ENCODE data around the gene NOP14. TPM values are rescaled to one million over a fixed set of nuclear protein-coding genes. Genes with fewer than 3 reads are reported as not detected.

Gene NOP14
- polyA plus RNA-seq, 1 experiment = 7.1 TPM

GRCh38 chr4:2907706-2908293 lies 55.4 kb downstream of the NOP14 start:
- ChIA-PET POLR2A (no interaction called here), CTCF (no interaction called here)
- peaks cover 41% of the 10 kb centered on the region for H3K36me3 ChIP-seq (ENCODE audit: control insufficient read depth, insufficient read depth, low read length)

GRCh38 chr4:2907226-2907625 lies 56.0 kb downstream of the NOP14 start:
- POLR2A ChIA-PET = interaction anchor here (0.5 kb wide), 1 partner anchor 125 kb away, joined by 5 read pairs; no protein-coding TSS in a partner anchor
- TF ChIP-seq, protein P1, sequence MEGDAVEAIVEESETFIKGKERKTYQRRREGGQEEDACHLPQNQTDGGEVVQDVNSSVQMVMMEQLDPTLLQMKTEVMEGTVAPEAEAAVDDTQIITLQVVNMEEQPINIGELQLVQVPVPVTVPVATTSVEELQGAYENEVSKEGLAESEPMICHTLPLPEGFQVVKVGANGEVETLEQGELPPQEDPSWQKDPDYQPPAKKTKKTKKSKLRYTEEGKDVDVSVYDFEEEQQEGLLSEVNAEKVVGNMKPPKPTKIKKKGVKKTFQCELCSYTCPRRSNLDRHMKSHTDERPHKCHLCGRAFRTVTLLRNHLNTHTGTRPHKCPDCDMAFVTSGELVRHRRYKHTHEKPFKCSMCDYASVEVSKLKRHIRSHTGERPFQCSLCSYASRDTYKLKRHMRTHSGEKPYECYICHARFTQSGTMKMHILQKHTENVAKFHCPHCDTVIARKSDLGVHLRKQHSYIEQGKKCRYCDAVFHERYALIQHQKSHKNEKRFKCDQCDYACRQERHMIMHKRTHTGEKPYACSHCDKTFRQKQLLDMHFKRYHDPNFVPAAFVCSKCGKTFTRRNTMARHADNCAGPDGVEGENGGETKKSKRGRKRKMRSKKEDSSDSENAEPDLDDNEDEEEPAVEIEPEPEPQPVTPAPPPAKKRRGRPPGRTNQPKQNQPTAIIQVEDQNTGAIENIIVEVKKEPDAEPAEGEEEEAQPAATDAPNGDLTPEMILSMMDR (IDR thresholded peaks at IDR 0.05; ENCODE audit: insufficient read depth, low read depth, low read length) = no peak

More at GRCh38 chr4:2907706-2908293, 55.4 kb downstream of the NOP14 start:
- TF ChIP-seq, protein P1 (IDR thresholded peaks at IDR 0.05; ENCODE audit: insufficient read depth, low read depth, low read length) = no peak
- H3K4me3 ChIP-seq (ENCODE audit: low read depth, low read length) = no peak overlapping the region
- no peak for DNase-seq (ENCODE audit: low read depth)
- H3K27me3 ChIP-seq (ENCODE audit: control insufficient read depth, insufficient read depth, low read length) = no peaks in the 10 kb centered on the region

GRCh38 chr4:2906218-2906617 lies 57.0 kb downstream of the NOP14 start:
- TF ChIP-seq, protein P1 (IDR thresholded peaks at IDR 0.05; ENCODE audit: insufficient read depth, low read depth, low read length) = no peak
- ChIA-PET POLR2A (no interaction called here), CTCF (no interaction called here)
- Histone ChIP-seq H3K27me3 (ENCODE audit: control insufficient read depth, insufficient read depth, low read length) (no peaks in the 10 kb centered on the region), H3K4me3 (ENCODE audit: low read depth, low read length) (no peak overlapping the region), H3K36me3 (ENCODE audit: control insufficient read depth, insufficient read depth, low read length) (peaks cover 35% of the 10 kb centered on the region)
- no peak for DNase-seq (ENCODE audit: low read depth)

More at GRCh38 chr4:2907226-2907625, 56.0 kb downstream of the NOP14 start:
- DNase-seq (ENCODE audit: low read depth) = no peak
- peaks cover 40% of the 10 kb centered on the region for H3K36me3 ChIP-seq (ENCODE audit: control insufficient read depth, insufficient read depth, low read length)
- CTCF ChIA-PET = no interaction called here
- no peak overlapping the region for H3K4me3 ChIP-seq (ENCODE audit: low read depth, low read length)
- H3K27me3 ChIP-seq (ENCODE audit: control insufficient read depth, insufficient read depth, low read length) = no peaks in the 10 kb centered on the region

DNA sequence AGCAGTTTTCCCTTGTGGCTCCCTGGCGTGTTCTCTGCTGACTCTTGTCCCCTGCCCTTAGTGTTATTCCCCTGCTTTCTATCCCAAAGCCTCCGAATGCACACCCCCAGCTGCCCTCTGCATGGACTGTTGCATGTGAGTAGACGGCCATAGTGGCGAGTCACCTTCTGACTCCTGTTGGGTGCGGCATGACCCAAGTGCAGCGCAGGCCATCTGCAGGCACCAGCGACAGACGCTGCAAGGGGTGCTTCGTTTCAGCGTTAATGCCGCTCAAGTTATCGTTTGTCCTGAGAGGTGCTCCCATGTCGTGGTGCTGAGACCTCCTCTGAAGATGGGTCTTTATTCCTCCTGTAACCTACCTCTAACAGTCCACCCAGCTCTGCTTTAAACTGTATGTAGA lies 57.7 kb downstream of the NOP14 start:
- peaks cover 35% of the 10 kb centered on the region for H3K36me3 ChIP-seq (ENCODE audit: control insufficient read depth, insufficient read depth, low read length)
- TF ChIP-seq, protein P1 (IDR thresholded peaks at IDR 0.05; ENCODE audit: insufficient read depth, low read depth, low read length) = no peak
- CTCF ChIA-PET = no interaction called here
- DNase-seq (ENCODE audit: low read depth) = no peak
- no peaks in the 10 kb centered on the region for H3K27me3 ChIP-seq (ENCODE audit: control insufficient read depth, insufficient read depth, low read length)
- POLR2A ChIA-PET = no interaction called here
- H3K4me3 ChIP-seq (ENCODE audit: low read depth, low read length) = no peak overlapping the region

DNA sequence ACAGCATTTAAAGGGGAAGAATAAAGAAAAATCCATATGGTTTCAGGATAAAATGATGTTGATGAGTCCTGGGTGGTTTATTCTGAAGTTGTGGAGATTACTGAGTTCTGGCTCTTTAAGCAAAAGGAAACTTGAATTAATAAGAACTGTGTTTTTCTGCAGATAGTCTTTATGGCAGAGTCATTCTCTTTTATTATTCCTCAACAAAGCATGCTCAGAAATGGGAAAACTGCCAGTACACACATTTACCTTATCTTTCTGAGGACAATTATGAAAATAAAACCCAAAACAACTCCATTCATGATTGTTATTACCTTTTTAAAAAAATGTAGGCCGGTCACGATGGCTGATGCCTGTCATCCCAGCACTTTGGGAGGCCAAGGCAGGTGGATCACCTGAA lies 61.1 kb downstream of the NOP14 start:
- Histone ChIP-seq H3K4me3 (ENCODE audit: low read depth, low read length) (no peak overlapping the region), H3K36me3 (ENCODE audit: control insufficient read depth, insufficient read depth, low read length) (peaks cover 31% of the 10 kb centered on the region), H3K27me3 (ENCODE audit: control insufficient read depth, insufficient read depth, low read length) (no peaks in the 10 kb centered on the region)
- TF ChIP-seq, protein P1 (IDR thresholded peaks at IDR 0.05; ENCODE audit: insufficient read depth, low read depth, low read length) = no peak
- ChIA-PET POLR2A (no interaction called here), CTCF (no interaction called here)
- no peak for DNase-seq (ENCODE audit: low read depth)
